ENCODE results near the gene TAPBP. TPM values are rescaled to one million over a fixed set of nuclear protein-coding genes. Genes with fewer than 3 reads are reported as not detected.

The TAPBP gene
- total and polyA plus RNA-seq, 9 of the 15 experiments (the other 6 are each of a cell fraction or from before 2014, with no cell fraction given) = 5.6 to 74.0 (median 22.3) TPM

GRCh38 chr6:33299237-33299944 is 14.5 kb downstream of the TAPBP start (continued):
- TF ChIP-seq ZMIZ1 (IDR thresholded peaks at IDR 0.05; ENCODE audit: low read depth in 2 of 2, low read length in 2 of 2) (no peak; a peak in 1 of 4 replicates), BACH1 (tag; IDR thresholded peaks at IDR 0.05) (no peak; the same call in 1 of the 2 replicates), PML (IDR thresholded peaks at IDR 0.05; ENCODE audit: low read length) (peak; percentile 90; the same call in 1 of the 2 replicates), ZNF239 (CRISPR knock-in tag; IDR thresholded peaks at IDR 0.05) (no peak), ZNF583 (CRISPR knock-in tag; IDR thresholded peaks at IDR 0.05) (peak; percentile 49; the same call in 1 of the 2 replicates), ZC3H4 (CRISPR knock-in tag; IDR thresholded peaks at IDR 0.05; ENCODE audit: borderline replicate concordance) (no peak), FOXA3 (CRISPR knock-in tag; conservative IDR thresholded peaks at IDR 0.05 in 1 of 2, IDR thresholded peaks at IDR 0.05 in 1 of 2) (peak; percentile 43 to 83; a peak in 3 of 4 replicates), SNRNP70 (optimal IDR thresholded peaks at IDR 0.05; ENCODE audit: low read depth, low read length) (no peak), ELF1 (tag; IDR thresholded peaks at IDR 0.05) (peak; percentile 90), HMG20A (CRISPR knock-in tag; conservative IDR thresholded peaks at IDR 0.05) (no peak), FOXM1 (IDR thresholded peaks at IDR 0.05; ENCODE audit: low read depth) (peak; percentile 80), FOXM1 (CRISPR knock-in tag; IDR thresholded peaks at IDR 0.05; ENCODE audit: low read depth) (peak; percentile 33; the same call in 1 of the 2 replicates), ZBTB1 (CRISPR knock-in tag; IDR thresholded peaks at IDR 0.05; ENCODE audit: borderline replicate concordance, low read depth) (no peak), NONO (IDR thresholded peaks at IDR 0.05; ENCODE audit: low read depth in 2 of 2, low read length in 1 of 2) (peak in 1 of 2 experiments; percentile 18; a peak in 1 of 4 replicates), ZNF740 (CRISPR knock-in tag; IDR thresholded peaks at IDR 0.05) (peak; percentile 79), ZNF740 (tag; IDR thresholded peaks at IDR 0.05) (no peak; a peak in 1 of 4 replicates), ZNF668 (CRISPR knock-in tag; IDR thresholded peaks at IDR 0.05) (no peak), MAFK (IDR thresholded peaks at IDR 0.05; ENCODE audit: low read length) (no peak), ZNF398 (CRISPR knock-in tag; IDR thresholded peaks at IDR 0.05) (no peak), ASH1L (IDR thresholded peaks at IDR 0.05; ENCODE audit: borderline replicate concordance, low read depth, partially characterized antibody) (no peak), NCOA6 (IDR thresholded peaks at IDR 0.05) (peak; percentile 90), PURB (CRISPR knock-in tag; IDR thresholded peaks at IDR 0.05; ENCODE audit: low read depth) (no peak), ZNF584 (CRISPR knock-in tag; IDR thresholded peaks at IDR 0.05; ENCODE audit: low read depth) (no peak)

Data from K562 (cell line).